Measurements from ENCODE around the gene GARIN5A.

The GARIN5A gene

DNA sequence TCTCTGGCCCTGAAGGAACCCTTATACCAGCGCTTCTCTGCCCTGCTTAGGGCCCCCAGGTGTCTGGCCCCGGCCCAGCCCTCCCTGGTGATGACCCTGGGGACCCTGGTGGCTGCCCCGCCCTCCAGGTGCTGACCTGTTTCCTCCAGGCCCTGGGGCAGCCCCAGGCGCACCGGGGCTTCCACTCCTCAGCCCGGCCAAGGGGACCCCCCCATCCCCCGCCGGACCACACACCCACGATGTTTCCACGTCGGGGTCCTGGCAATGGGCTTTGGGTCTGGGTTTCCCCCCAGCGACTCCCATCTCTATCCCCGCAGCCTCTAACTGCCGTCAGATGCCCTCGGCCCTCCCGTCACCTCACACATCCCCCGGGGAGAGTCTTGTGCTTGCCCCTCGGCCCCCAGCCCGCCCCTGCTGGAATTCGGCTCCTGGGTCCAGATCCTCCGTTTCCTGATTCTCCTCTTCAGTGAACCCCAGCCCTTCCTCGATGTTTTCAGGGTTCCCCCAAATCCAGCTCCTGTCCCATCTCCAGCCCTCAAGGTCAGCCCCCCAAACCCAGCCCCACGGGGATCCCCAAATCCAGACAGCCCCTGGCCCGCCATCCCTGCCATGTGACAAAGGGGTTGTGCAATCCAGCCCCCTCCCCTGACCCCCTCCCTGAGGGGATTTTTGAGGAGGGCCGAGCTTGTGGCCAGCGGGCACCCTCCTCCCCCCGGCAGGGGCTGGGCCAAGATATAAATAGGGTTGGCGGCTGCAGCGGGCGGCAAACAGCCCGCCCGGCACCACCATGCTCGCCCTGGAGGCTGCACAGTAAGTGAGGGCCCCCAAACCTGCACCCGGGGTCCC is 58.2 kb downstream of the GARIN5A start, which contains the start of gene SPIB:
TSS of gene SPIB (plus strand) at position 763 of the 846 bp plus-strand sequence. CDS start at position 788, 25 bp downstream.
- DNase-seq (ENCODE audit: low read depth in 1 of 2, low spot score in 1 of 2) = no peak

DNA sequence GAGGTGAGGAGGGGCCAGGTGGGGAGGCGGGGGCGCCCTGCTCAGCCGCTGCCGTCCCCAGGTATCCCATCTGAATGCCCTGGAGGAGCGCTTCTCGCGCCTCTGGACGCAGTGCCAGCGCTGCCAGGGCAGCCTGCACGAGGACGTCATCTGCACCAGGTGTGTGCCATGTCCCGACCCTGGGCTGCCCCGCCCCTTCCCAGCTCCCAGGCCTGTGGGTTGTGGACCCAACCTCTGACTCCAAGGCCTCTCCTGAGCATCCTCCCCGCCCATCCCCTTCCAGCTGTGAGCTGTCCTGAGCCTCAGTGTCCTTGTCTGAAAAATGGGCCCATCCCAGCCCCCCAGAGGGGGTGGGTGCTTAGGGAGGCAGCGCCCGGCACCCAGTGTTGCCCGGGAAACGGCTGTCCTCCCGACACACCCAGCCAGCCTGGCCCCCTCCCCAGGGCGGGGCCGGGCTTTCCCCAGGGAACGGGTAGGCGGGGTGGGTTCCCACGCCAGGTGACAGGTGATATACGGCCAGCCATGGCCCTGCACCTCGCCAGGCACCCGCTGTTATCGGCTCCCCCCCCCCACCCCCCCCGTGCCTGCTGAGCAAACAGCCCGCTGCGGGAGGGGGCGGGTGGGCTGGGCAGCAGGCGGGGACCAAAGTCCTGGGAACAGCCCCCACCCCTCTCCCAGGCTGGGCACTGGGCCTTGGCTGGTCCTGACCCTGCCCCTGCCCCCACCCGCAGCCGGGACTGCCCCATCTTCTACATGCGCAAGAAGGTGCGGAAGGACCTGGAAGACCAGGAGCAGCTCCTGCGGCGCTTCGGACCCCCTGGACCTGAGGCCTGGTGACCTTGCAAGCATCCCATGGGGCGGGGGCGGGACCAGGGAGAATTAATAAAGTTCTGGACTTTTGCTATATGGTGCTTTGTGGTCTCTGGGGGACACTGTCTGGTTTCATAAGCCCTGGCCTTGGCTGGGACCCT is 59.3 kb downstream of the GARIN5A start:
- no peak for DNase-seq (ENCODE audit: low read depth in 1 of 2, low spot score in 1 of 2)

Data from stimulated activated CD4-positive, alpha-beta T cell treated with anti-CD3 and anti-CD28 coated beads, Interleukin-15, amount 100 ng/mL, for 1 hour (primary cell).